Hippocampal formation (tissue), 2 donors: ENCODE results near the gene FAM151B.
"Not testable (repeated sequence)": the region's sequence is repeated elsewhere in the genome, so short reads cannot be mapped to it uniquely, and the experiment has no call there.

ENCODE experiments used
- DNase-seq, 2 donors: peaks; one replicate each; lab custom pipeline; 2025; lab: John Stamatoyannopoulos, UW

The FAM151B gene

GRCh38 chr5:80487829-80488721 lies at the start of gene FAM151B:
Gene FAM151B, plus strand, starts transcription at chr5:80488100. Its CDS starts 24 bp downstream, at chr5:80488124.
- peak; percentile 54 to 82 for DNase-seq

GRCh38 chr5:80438739-80439138 lies 49.2 kb upstream of the FAM151B start:
- no peak for DNase-seq

DNA sequence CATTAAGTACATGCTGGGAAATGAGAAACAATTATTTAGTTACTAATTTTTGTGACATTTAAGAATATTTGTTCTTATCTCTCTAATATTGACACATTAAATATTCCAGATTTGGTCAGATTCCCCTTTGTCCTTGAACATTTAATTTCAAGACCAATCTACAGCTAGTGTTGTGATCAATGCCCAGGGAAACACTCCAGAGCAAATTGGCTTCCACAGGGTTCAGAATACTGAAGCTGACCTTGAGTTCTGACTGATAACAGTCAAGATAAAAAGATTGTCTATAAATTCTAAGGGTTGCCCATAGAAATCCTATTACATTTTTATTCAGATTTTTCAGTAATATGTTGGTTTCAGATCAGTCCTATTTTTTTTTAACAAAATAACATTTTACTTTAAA lies 48.7 kb upstream of the FAM151B start:
- DNase-seq, result no peak

DNA sequence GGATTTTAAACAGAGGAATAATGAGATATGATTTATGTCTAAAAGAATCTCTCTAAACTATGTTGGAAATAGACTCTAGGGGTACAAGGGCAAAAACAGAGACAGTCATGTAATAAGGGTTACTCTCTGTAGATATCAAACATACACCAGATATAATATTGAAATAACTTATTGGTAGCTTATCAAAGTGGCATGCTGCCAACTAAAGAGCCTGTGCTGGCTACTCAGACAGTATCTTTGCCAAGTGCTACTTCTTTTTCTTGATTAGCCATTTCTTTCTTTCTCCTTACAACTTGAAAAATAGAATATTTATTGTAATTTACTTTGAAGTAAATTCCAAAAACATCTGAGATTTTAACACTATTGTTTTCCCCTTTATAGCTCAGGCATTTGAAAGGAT lies 45.2 kb upstream of the FAM151B start:
- DNase-seq, result no peak

- no peak for DNase-seq
These were observed 34.5 kb upstream of the FAM151B start for GRCh38 chr5:80453366-80453765.

- no peak for DNase-seq
These were observed 24.6 kb upstream of the FAM151B start for GRCh38 chr5:80463269-80463668.

DNA sequence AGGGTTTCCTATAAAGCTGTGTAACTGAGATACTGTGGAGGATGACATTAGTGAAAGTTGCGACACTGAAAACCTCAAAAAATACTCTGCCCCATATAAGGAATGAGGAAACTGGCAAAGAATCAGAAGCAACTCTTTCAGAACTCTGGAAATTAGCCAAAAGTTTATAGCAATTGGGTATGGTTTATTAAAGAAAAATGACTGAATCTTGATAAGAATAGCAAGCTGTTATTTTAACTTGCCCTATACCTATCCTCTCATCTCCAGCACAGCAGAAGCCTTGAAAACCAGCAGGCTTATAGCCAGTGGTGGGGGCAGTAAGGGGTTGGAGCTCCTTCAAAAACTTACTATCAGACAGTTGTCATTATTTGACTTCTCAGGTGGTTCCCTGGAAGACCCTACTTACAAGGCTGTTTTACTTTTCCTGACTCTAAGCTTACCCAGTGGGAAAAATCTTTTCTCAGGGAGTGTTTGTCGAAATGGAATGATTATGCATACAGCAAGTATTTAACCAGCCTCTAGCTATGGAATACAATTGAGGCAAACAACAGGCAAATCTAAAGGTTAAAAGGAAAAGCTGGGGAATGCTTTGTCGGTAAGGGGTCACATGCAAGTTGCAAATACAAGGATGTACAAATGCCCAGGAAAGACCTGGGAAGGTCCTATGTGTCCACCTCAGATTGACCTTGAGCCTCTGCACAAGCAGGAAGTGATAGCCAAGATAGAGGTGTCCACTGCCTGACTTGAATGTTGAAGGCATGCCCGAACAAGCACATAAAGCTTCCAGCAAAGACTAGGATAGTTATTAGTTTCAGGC lies 21.0 kb upstream of the FAM151B start:
- no peak for DNase-seq

GRCh38 chr5:80468131-80468530 lies 19.8 kb upstream of the FAM151B start:
- no peak for DNase-seq

DNA sequence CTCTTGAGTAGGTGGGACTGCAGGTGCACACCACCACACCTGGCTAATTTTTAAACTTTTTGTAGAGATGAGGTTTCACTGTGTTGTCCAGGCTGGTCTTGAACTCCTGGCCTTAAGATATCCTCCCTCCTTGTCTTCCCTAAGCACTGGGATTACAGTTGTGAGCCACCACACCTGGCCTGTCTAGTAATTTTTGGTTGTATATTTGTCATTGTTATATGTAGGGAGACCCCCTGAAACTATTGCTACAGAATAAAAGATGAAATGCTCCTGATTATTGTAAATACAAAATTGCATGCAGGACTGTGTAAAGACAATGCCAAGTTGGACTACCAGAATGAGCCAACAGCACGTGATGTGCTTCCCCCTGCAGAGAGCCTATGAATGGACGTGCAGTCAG lies 17.3 kb upstream of the FAM151B start:
- not testable (repeated sequence) for DNase-seq

DNA sequence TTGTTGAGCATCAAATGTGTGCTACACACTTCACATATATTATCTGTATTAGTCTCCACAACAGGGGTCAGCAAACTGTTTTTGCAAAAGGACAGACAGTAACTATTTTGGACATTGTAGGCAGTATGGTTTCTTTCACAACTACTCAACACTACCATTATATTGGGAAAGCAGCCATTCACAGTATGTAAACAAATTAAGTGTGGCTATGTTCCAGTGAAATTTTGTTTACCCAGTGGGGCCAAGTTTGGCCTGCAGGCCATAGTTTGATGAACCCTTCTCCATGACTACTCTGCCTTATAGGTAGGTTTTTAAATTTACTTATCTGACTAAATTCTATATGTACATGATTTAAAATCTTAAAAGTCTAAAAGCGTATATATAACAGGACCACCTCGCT lies 13.0 kb upstream of the FAM151B start:
- DNase-seq, result no peak

- DNase-seq, result no peak
These were observed 8.2 kb upstream of the FAM151B start for GRCh38 chr5:80479713-80480112.

DNA sequence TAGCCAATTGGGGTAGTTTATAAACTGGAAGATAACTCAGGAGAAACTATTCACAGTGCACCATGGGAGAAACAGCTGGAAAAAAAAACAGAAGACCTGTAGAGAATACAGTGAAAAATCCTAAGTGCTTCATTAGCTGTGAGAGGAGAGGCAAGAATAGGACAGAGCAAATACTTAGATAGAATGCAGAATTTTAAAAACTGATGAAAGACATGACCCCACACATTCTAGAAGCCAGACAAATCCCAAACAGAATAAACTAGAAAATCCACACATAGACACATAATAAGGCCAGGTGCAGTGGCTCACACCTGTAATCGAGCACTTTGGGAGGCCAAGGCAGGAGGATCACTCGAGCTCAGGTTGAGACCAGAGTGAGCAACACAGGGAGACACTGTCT lies 7.5 kb upstream of the FAM151B start:
- no peak for DNase-seq

GRCh38 chr5:80481019-80481893 lies 6.6 kb upstream of the FAM151B start:
- DNase-seq, result peak in 1 of 2 donors; percentile 5

- no peak for DNase-seq
These were observed 5.3 kb upstream of the FAM151B start for GRCh38 chr5:80482578-80482977.

GRCh38 chr5:80483636-80484232 lies 4.2 kb upstream of the FAM151B start:
- DNase-seq, result no peak

GRCh38 chr5:80487444-80487828 lies 464 bp upstream of the FAM151B start:
- no peak for DNase-seq

DNA sequence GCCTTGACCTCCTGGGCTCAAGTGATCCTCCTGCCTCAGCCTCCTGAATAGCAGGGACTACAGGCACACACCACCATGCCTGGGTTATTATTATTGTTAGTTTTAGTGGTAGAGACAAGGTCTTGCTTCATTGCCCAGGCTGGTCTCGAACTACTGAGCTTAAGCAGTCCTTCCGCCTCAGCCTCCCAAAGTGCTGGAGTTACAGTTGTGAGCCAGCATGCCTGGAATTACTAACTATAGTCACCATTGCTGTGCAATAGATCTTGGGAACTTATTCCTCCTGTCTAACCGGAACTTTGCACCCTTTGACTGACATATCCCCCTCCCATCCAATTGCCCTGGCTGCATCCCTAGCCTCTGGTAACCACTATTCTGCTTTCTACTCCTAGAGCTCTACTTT lies 3.4 kb downstream of the FAM151B start:
- no peak for DNase-seq

DNA sequence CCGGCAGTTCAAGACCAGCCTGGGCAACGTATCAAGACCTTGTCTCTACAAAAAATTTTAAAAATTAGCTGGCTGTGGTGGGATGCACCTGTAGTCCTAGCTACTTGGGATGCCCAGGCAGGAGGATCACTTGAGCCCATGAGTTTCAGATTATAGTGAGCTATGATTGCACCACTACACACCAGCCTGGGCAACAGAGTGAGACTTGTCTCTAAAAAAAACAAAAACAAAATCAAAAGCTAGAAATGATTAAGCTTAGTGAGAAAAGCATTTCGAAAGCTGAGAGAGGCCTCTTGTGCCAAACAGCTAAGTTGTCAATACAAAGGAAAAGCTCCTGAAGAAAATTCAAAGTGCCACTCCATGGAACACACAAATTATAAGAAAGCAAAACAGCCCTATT lies 4.8 kb downstream of the FAM151B start:
- DNase-seq, result no peak

- DNase-seq, result not testable (repeated sequence)
These were observed 5.5 kb downstream of the FAM151B start for GRCh38 chr5:80493443-80493842.

DNA sequence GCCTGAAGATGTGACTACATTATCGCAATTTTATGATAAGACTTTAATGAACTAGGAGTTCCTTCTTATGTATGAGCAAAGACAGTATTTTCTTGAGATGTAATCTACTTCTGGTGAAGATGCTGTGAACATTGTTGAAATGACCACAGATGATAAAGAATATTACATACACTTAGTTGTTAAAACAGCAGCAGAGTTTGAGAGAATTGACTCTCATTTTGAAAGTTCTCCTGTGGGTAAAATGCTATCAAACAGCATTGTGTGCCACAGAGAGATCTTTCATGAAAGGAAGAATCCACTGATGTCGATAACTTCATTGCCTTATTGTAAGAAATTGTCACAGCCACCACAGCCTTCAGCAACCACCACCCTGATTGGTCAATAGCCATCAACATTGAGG lies 8.0 kb downstream of the FAM151B start:
- no peak for DNase-seq

DNA sequence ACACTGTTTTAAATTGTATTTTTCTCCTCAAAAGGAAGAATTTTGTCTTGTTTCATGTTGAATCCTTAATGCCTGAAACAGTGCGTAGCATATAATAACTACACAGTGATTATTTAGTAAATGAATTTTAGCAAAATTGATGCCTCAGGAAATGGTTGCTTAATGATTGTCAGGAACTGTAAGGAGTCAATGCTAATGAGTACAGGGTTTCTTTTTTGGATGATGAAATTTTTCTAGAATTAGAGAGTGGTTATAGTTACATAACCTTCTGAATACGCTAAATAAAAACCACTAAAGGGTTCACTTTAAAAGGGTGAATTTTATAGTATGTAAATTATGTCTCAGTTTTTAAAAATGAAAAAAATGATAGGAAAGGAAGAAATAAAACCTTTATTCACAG lies 14.9 kb downstream of the FAM151B start:
- no peak for DNase-seq

DNA sequence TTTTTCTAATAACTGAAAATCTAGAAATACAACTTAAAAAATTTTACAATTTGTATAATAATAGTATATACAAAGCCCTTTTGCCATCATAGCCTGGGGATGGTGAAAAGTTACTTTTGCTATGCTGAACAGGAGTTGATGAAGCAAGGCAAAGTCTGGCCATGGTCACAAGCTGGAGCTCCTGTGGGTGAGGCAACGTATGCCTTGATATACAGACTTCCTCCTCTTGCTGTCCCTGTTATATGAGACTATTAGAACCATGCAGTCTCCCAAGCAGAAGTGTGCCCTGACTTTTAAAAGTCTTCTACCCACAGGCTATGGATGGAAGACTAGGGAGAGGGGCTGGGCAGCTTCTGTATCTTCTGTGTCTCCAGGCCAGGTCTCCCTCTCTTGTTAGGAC lies 15.7 kb downstream of the FAM151B start:
- no peak for DNase-seq
